GM18519 (cell line): ENCODE data around the gene BRD4.
A peak's percentile ranks its signal among the peaks of the same experiment; 100 is the strongest.
"Not testable (repeated sequence)": the region's sequence is repeated elsewhere in the genome, so short reads cannot be mapped to it uniquely, and the experiment has no call there.

ENCODE experiments used
- ATAC-seq: cut with Tn5 transposase; IDR thresholded peaks from one replicate; pipeline ENCODE4 v1.9.1; 2021; ENCODE audit warnings: mild to moderate bottlenecking, moderate library complexity; ENCODE audit not compliant: unreplicated experiment, low FRiP score

BRD4 gene

GRCh38 chr19:15363048-15363447 lies 30.7 kb upstream of the BRD4 start:
- not testable (repeated sequence) for ATAC-seq

- ATAC-seq: not testable (repeated sequence)
Measured at GRCh38 chr19:15360015-15360414, 27.7 kb upstream of the BRD4 start.

GRCh38 chr19:15358918-15359317 lies 26.6 kb upstream of the BRD4 start:
- ATAC-seq: no peak

- ATAC-seq: no peak
Measured at GRCh38 chr19:15357906-15358305, 25.6 kb upstream of the BRD4 start.

- ATAC-seq: no peak
Measured at GRCh38 chr19:15354566-15355296, 22.4 kb upstream of the BRD4 start.

GRCh38 chr19:15353908-15354307 lies 21.6 kb upstream of the BRD4 start:
- ATAC-seq: no peak

- not testable (repeated sequence) for ATAC-seq
Measured at GRCh38 chr19:15352535-15352934, 20.2 kb upstream of the BRD4 start.

- not testable (repeated sequence) for ATAC-seq
Measured at GRCh38 chr19:15341328-15341727, 9.0 kb upstream of the BRD4 start.

GRCh38 chr19:15340086-15340485 lies 7.7 kb upstream of the BRD4 start:
- no peak for ATAC-seq

GRCh38 chr19:15337202-15337601 lies 4.9 kb upstream of the BRD4 start:
- ATAC-seq: no peak

GRCh38 chr19:15335992-15336391 lies 3.7 kb upstream of the BRD4 start:
- not testable (repeated sequence) for ATAC-seq

GRCh38 chr19:15331419-15332310 lies 674 bp downstream of the BRD4 start:
- peak; percentile 23 for ATAC-seq

GRCh38 chr19:15330801-15331418 lies 1.4 kb downstream of the BRD4 start:
- no peak for ATAC-seq

- no peak for ATAC-seq
Measured at GRCh38 chr19:15328312-15328711, 4.0 kb downstream of the BRD4 start.

GRCh38 chr19:15324791-15325519 lies 7.4 kb downstream of the BRD4 start:
- no peak for ATAC-seq

GRCh38 chr19:15323496-15324235 lies 8.7 kb downstream of the BRD4 start:
- ATAC-seq: no peak

- ATAC-seq: no peak
Measured at GRCh38 chr19:15321739-15322138, 10.6 kb downstream of the BRD4 start.

GRCh38 chr19:15320116-15320515 lies 12.2 kb downstream of the BRD4 start:
- no peak for ATAC-seq

- no peak for ATAC-seq
Measured at GRCh38 chr19:15318241-15318691, 14.1 kb downstream of the BRD4 start.
